Measurements from ENCODE around the gene TMC4. TPM values are rescaled to one million over a fixed set of nuclear protein-coding genes. Genes with fewer than 3 reads are reported as not detected.

TMC4 gene
- total and polyA plus RNA-seq, 2 donors from 2014 or later = 64.6 to 98.9 TPM

GRCh38 chr19:54188215-54188871 is 15.4 kb upstream of the TMC4 start:
- Histone ChIP-seq H3K27ac (ENCODE audit: low read depth in 2 of 2, low read length in 2 of 2) (peak overlapping the region in 1 of 2 donors; percentile 34), H3K4me3 (ENCODE audit: low read length in 3 of 3) (peak overlapping the region; percentile 42 to 79 (median 47)), H3K27me3 (ENCODE audit: control insufficient read depth, insufficient read depth, low read length) (no peaks in the 10 kb centered on the region), H3K4me1 (ENCODE audit: control insufficient read depth in 2 of 3, insufficient read depth in 2 of 3, low read depth in 1 of 3, low read length in 3 of 3) (peaks cover 0 to 15% (median 13%) of the 10 kb centered on the region in 3 donors), H3K36me3 (ENCODE audit: control insufficient read depth in 2 of 3, insufficient read depth in 3 of 3, low read length in 3 of 3) (peaks cover 2 to 4% (median 2%) of the 10 kb centered on the region in 3 donors), H3K9ac (ENCODE audit: low read length in 3 of 3) (peak overlapping the region in 2 of 3 donors; percentile 72 to 84), H3K9me3 (ENCODE audit: control insufficient read depth in 2 of 3, insufficient read depth in 1 of 3, low read length in 3 of 3) (no peaks in the 10 kb centered on the region)
- no peak for TF ChIP-seq CTCF (IDR thresholded peaks at IDR 0.05; ENCODE audit: borderline replicate concordance, extremely low read depth, insufficient read depth)
- peak in 3 of 5 donors; percentile 26 to 79 (median 75) for DNase-seq
- no peak for FAIRE-seq
- intact Hi-C loops (cut with DNase I) = no loop called here

- Histone ChIP-seq H3K27ac (ENCODE audit: low read depth in 2 of 2, low read length in 2 of 2) (no peak overlapping the region), H3K27me3 (ENCODE audit: control insufficient read depth, insufficient read depth, low read length) (no peaks in the 10 kb centered on the region), H3K36me3 (ENCODE audit: control insufficient read depth in 2 of 3, insufficient read depth in 3 of 3, low read length in 3 of 3) (peaks cover 0 to 2% (median 0%) of the 10 kb centered on the region in 3 donors), H3K9me3 (ENCODE audit: control insufficient read depth in 2 of 3, insufficient read depth in 1 of 3, low read length in 3 of 3) (no peaks in the 10 kb centered on the region), H3K9ac (ENCODE audit: low read length in 3 of 3) (no peak overlapping the region), H3K4me3 (ENCODE audit: low read length in 3 of 3) (no peak overlapping the region), H3K4me1 (ENCODE audit: control insufficient read depth in 2 of 3, insufficient read depth in 2 of 3, low read depth in 1 of 3, low read length in 3 of 3) (peaks cover 0 to 12% (median 10%) of the 10 kb centered on the region in 3 donors)
- TF ChIP-seq CTCF (IDR thresholded peaks at IDR 0.05; ENCODE audit: borderline replicate concordance, extremely low read depth, insufficient read depth) = no peak
- peak in 2 of 5 donors; percentile 59 to 74 for DNase-seq
- intact Hi-C loops (cut with DNase I) = no loop called here
- no peak for FAIRE-seq
Measured at GRCh38 chr19:54186934-54187381, 14.0 kb upstream of the TMC4 start.

GRCh38 chr19:54186351-54186750 is 13.4 kb upstream of the TMC4 start:
- H3K27me3 ChIP-seq (ENCODE audit: control insufficient read depth, insufficient read depth, low read length) = no peaks in the 10 kb centered on the region
- H3K9me3 ChIP-seq (ENCODE audit: control insufficient read depth in 2 of 3, insufficient read depth in 1 of 3, low read length in 3 of 3) = no peaks in the 10 kb centered on the region
- no peak for TF ChIP-seq CTCF (IDR thresholded peaks at IDR 0.05; ENCODE audit: borderline replicate concordance, extremely low read depth, insufficient read depth)
- no peak overlapping the region for H3K9ac ChIP-seq (ENCODE audit: low read length in 3 of 3)
- H3K27ac ChIP-seq (ENCODE audit: low read depth in 2 of 2, low read length in 2 of 2) = no peak overlapping the region
- H3K4me3 ChIP-seq (ENCODE audit: low read length in 3 of 3) = no peak overlapping the region
- FAIRE-seq (no peak), DNase-seq (peak in 1 of 5 donors; percentile 52)
- peaks cover 0 to 2% (median 0%) of the 10 kb centered on the region in 3 donors for H3K36me3 ChIP-seq (ENCODE audit: control insufficient read depth in 2 of 3, insufficient read depth in 3 of 3, low read length in 3 of 3)
- H3K4me1 ChIP-seq (ENCODE audit: control insufficient read depth in 2 of 3, insufficient read depth in 2 of 3, low read depth in 1 of 3, low read length in 3 of 3) = peaks cover 0 to 7% (median 7%) of the 10 kb centered on the region in 3 donors
- intact Hi-C loops (cut with DNase I) = no loop called here
